ENCODE measurements around the gene ATP1A2.

The ATP1A2 gene

GRCh38 chr1:160186246-160186645 lies 70.7 kb downstream of the ATP1A2 start:
- ATAC-seq, result no peak

DNA sequence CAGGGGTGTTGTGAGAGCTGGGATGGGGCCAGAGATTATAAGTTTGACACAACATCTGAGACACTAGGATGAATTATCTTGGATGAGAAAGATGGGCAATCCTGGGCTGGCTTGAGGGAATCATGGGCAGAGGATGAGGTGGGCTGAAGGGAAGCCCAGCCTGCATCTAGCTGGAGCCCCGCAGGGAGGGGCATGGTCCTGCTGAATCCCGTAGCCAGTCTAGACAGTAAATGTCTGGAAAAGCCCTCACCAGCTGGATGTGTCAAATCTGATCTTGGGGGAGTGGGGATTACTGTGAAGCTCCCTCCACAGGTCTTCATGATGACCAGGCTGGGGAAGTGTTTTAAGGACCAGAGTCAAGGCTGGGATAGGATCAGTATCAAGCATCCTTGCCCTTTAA lies 71.2 kb downstream of the ATP1A2 start:
- no peak for ATAC-seq

- ATAC-seq, result no peak
Observed at GRCh38 chr1:160187407-160187806, 71.8 kb downstream of the ATP1A2 start.

DNA sequence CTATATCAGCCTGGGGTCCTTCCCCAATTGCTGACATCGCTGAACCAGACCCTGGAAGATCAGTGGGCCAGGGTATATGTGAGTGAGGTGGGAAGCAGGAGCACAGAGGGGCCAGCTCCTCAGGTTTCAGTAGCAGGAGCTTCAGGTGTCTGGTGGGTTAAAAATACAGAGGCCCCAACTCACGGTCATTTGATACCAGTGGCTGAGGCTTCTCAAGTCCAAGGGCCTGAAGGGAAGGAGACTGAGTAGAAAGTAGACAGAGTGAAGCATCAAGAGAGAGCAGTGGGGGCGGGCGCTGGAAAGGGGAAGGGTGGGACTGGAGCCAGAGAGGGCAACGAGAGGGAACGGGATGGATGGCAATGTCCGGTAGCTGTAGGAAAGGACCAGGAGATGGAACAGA lies 72.8 kb downstream of the ATP1A2 start:
- no peak for ATAC-seq

- no peak for ATAC-seq
Observed at GRCh38 chr1:160189649-160190625, 74.4 kb downstream of the ATP1A2 start, which contains the start of gene CASQ1. CASQ1 (plus strand) TSS chr1:160190575; CDS start chr1:160190752, 177 bp downstream.

DNA sequence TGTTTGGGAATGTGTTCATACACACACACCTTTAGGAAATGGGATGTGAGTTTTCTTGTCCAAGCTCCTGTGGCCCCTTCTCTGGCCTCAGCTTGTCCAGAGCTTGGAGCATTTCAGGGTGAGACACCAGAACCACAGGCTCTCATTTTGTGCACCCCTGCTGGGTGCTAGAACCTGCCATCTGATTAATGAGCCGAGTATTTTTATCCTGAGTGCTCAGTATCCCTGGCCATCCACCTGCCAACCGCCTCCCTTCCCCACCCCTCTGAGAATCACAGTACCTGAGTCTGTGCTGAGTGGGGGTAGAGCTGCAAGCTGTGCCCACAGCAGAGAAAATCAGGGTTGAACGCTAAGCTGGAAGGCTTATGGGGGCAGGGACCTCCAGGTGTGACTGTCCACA lies 76.2 kb downstream of the ATP1A2 start:
- ATAC-seq, result no peak

GRCh38 chr1:160192234-160192633 lies 76.7 kb downstream of the ATP1A2 start:
- no peak for ATAC-seq
